Gastrocnemius medialis (tissue), 4 donors: ENCODE data around the gene NSUN2. TPM values are rescaled to one million over a fixed set of nuclear protein-coding genes. Genes with fewer than 3 reads are reported as not detected.

ENCODE experiments used
- ATAC-seq, 2 donors: fragments of 150-250 bp; one replicate each; pipeline ENCODE4 v1.9.1; 2016
- DNase-seq, 2 donors: peaks; one replicate each; pipeline ENCODE4 v3.0.0-alpha.2; 2019
- H3K27ac ChIP-seq, 4 donors: fragments of 200-600 bp; sonication (generic); 1 replicate in 1 of 4; 2 replicates in 3 of 4; pipeline ENCODE4 v1.5.1; 2016 to 2018; ENCODE audit warnings: mild to moderate bottlenecking in 2 of 4, moderate library complexity in 1 of 4
- H3K27me3 ChIP-seq, 3 donors: fragments of 200-600 bp; sonication (generic) in 2 of 3; 1 replicate in 1 of 3; 2 replicates in 2 of 3; pipeline versions ENCODE4 v1.5.1 to v1.6.0; 2016 to 2019; ENCODE audit warnings: mild to moderate bottlenecking in 1 of 3, moderate library complexity in 1 of 3
- H3K36me3 ChIP-seq, 2 donors: fragments of 200-600 bp; sonication (generic) in 1 of 2; one replicate each; pipeline ENCODE4 v1.5.1; 2017 to 2018
- H3K4me1 ChIP-seq, 2 donors: fragments of 200-600 bp; sonication (generic) in 1 of 2; one replicate each; pipeline ENCODE4 v1.5.1; 2016 to 2017; ENCODE audit warnings: mild to moderate bottlenecking in 2 of 2
- H3K4me3 ChIP-seq, 4 donors: fragments of 200-600 bp; sonication (generic) in 3 of 4; 1 replicate in 1 of 4; 2 replicates in 3 of 4; pipeline ENCODE4 v1.5.1; 2016 to 2019; ENCODE audit warnings: mild to moderate bottlenecking in 2 of 4
- H3K9me3 ChIP-seq, 3 donors: fragments of 200-600 bp; sonication (generic) in 2 of 3; 1 replicate in 1 of 3; 2 replicates in 2 of 3; pipeline ENCODE4 v1.5.1; 2016 to 2019
- POLR2A ChIP-seq, 2 donors: fragments of 450-650 bp; IDR thresholded peaks; one replicate each; pipeline ENCODE4 v1.6.1; 2017; ENCODE audit warnings: antibody characterized with exemption in 2 of 2, mild to moderate bottlenecking in 2 of 2, moderate library complexity in 2 of 2
- in situ Hi-C, 4 donors: fragments of 200-750 bp; cut with MboI; loops; one replicate each; pipeline versions ENCODE4 v1.15.0 to v1.8.0; 2017; ENCODE audit warnings: low sequenced_read_pairs in 4 of 4
- intact Hi-C: fragments of 100-400 bp; cut with DNase I; formaldehyde crosslinking; loops from one replicate; pipeline ENCODE4 v1.15.1; 2023; ENCODE audit warnings: low total_unique reads
- total RNA-seq, 4 donors: library from RNA; depleted of rRNA; stranded (reverse); fragments of >200 nt; gene quantifications; one replicate each; pipeline versions ENCODE4 v1.1.0 to v1.2.3, GENCODE V29; 2016
- TF ChIP-seq, protein P1 (sequence below), 5 experiments: fragments of 450-650 bp in 3 of 5; fragments of 200-600 bp in 2 of 5; sonication (generic) in 2 of 5; IDR thresholded peaks in 4 of 5; conservative IDR thresholded peaks in 1 of 5; 1 replicate in 4 of 5; 2 replicates in 1 of 5; pipeline ENCODE4 v1.5.1; 2016 to 2019; ENCODE audit warnings: antibody characterized with exemption in 5 of 5, mild to moderate bottlenecking in 3 of 5, moderate library complexity in 3 of 5

NSUN2 gene
- total RNA-seq, 4 donors from 2014 or later: 29.4 to 45.9 (median 38.0) TPM

GRCh38 chr5:6632324-6632887 is 438 bp downstream of the NSUN2 start:
- peak overlapping the region; percentile 84 to 95 (median 90) for H3K27ac ChIP-seq
- no peak for TF ChIP-seq POLR2A (IDR thresholded peaks at IDR 0.05)
- TF ChIP-seq, protein P1, sequence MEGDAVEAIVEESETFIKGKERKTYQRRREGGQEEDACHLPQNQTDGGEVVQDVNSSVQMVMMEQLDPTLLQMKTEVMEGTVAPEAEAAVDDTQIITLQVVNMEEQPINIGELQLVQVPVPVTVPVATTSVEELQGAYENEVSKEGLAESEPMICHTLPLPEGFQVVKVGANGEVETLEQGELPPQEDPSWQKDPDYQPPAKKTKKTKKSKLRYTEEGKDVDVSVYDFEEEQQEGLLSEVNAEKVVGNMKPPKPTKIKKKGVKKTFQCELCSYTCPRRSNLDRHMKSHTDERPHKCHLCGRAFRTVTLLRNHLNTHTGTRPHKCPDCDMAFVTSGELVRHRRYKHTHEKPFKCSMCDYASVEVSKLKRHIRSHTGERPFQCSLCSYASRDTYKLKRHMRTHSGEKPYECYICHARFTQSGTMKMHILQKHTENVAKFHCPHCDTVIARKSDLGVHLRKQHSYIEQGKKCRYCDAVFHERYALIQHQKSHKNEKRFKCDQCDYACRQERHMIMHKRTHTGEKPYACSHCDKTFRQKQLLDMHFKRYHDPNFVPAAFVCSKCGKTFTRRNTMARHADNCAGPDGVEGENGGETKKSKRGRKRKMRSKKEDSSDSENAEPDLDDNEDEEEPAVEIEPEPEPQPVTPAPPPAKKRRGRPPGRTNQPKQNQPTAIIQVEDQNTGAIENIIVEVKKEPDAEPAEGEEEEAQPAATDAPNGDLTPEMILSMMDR (IDR thresholded peaks at IDR 0.05 in 4 of 5, conservative IDR thresholded peaks at IDR 0.05 in 1 of 5): no peak
- intact Hi-C loops (loop anchor here (2.0 to 10.0 kb wide), 2 partner anchors 72 to 1138 kb away; no protein-coding TSS in a partner anchor), in situ Hi-C loops (loop anchor here in 2 of 4 donors (5.0 to 25.0 kb wide), 4 partner anchors 82 to 1230 kb away; partner anchors contain the start of genes CFAP90 (in 2 of the 2), FASTKD3 (in 2 of the 2), MTRR (in 2 of the 2) and TENT4A (in 1 of the 2))
- H3K9me3 ChIP-seq: no peaks in the 10 kb centered on the region
- peak overlapping the region; percentile 76 to 87 (median 85) for H3K4me3 ChIP-seq
- ATAC-seq (peak; percentile 27 to 44), DNase-seq (peak in 1 of 2 donors; percentile 23)
- H3K27me3 ChIP-seq: no peaks in the 10 kb centered on the region
- peaks cover 20 to 26% of the 10 kb centered on the region in 2 donors for H3K4me1 ChIP-seq
- peaks cover 0 to 33% of the 10 kb centered on the region in 2 donors for H3K36me3 ChIP-seq

DNA sequence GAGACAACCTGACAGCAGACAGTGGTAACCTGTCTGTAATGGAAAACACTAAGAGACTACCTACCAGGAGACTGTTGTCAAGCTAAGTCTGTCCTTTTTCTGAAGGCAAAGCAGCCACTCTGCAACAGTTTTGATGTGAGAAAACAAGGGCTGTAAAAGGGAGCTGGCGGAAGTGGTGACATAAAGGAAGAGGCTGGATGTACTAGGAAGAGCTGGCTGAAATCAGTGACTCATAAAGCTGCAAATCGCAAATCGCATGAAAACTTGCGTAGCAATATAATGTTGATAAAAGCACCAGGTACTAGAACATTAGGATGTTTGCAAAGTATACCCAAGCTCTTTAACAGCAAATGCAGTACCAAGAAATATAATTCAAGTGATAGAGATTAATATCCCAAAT is 1.4 kb downstream of the NSUN2 start:
- no peaks in the 10 kb centered on the region for H3K9me3 ChIP-seq
- H3K27ac ChIP-seq: no peak overlapping the region
- DNase-seq (no peak), ATAC-seq (no peak)
- H3K36me3 ChIP-seq: peaks cover 0 to 43% of the 10 kb centered on the region in 2 donors
- no peaks in the 10 kb centered on the region for H3K27me3 ChIP-seq
- in situ Hi-C loops (loop anchor here in 2 of 4 donors (5.0 to 25.0 kb wide), 4 partner anchors 83 to 1231 kb away; partner anchors contain the start of genes CFAP90 (in 2 of the 2), FASTKD3 (in 2 of the 2), MTRR (in 2 of the 2) and TENT4A (in 1 of the 2)), intact Hi-C loops (loop anchor here (10.0 kb wide), 1 partner anchor 1137 kb away; no protein-coding TSS in a partner anchor)
- TF ChIP-seq POLR2A (IDR thresholded peaks at IDR 0.05): no peak
- TF ChIP-seq, protein P1 (IDR thresholded peaks at IDR 0.05 in 4 of 5, conservative IDR thresholded peaks at IDR 0.05 in 1 of 5): no peak
- H3K4me1 ChIP-seq: peaks cover 20 to 26% of the 10 kb centered on the region in 2 donors
- H3K4me3 ChIP-seq: peak overlapping the region; percentile 76 to 87 (median 85)

DNA sequence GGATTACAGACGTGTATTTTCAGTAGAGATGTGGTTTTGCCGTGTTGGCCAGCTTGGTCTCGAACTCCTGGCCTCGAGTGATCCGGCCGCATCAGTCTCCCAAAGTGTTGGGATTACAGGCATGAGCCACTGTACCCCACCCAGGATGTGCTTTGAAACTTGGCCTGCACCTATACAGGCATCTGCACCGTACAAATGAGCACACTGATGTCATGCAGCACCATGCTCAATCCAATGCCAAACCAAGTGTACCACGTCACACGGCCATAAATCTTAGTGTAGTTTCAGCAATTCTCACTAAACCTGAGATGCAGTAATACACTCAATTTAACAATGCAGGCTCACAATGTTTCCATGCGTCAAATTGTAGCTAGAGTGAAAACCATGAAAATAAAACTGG is 6.3 kb downstream of the NSUN2 start:
- no peaks in the 10 kb centered on the region for H3K27me3 ChIP-seq
- in situ Hi-C loops: loop anchor here (10.0 to 25.0 kb wide), 2 partner anchors 108 to 1236 kb away; partner anchors contain the start of genes CFAP90 (in 2 of the 4), FASTKD3 (in 2 of the 4) and MTRR (in 2 of the 4)
- no peak for ATAC-seq
- H3K27ac ChIP-seq: no peak overlapping the region
- H3K36me3 ChIP-seq: peaks cover 0 to 85% of the 10 kb centered on the region in 2 donors
- intact Hi-C loops: no loop called here
- TF ChIP-seq POLR2A (IDR thresholded peaks at IDR 0.05): no peak
- TF ChIP-seq, protein P1 (IDR thresholded peaks at IDR 0.05 in 4 of 5, conservative IDR thresholded peaks at IDR 0.05 in 1 of 5): no peak
- DNase-seq: no peak
- H3K4me3 ChIP-seq: no peak overlapping the region
- H3K9me3 ChIP-seq: no peaks in the 10 kb centered on the region
- peaks cover 3 to 4% of the 10 kb centered on the region in 2 donors for H3K4me1 ChIP-seq

DNA sequence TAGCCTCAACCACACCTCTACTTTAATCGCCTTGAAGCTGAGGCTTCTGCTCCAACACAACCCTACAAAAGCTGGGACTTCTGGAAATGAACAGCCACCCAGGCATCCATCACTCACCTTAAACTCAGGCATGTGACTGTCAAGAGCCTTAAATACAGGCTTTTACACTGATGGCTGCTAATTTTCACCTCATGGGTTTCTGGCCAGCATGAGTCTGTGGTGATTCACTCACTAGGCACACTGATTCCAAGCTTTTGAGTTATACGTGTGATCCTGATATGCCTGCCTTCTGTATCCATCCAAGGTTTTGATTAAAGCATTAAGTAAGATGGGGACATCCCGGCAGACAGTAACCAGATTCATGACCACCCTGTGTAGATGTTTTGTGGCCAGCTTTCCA is 8.9 kb downstream of the NSUN2 start:
- intact Hi-C loops: no loop called here
- H3K27me3 ChIP-seq: no peaks in the 10 kb centered on the region
- ATAC-seq (no peak), DNase-seq (no peak)
- no peaks in the 10 kb centered on the region for H3K4me1 ChIP-seq
- H3K9me3 ChIP-seq: no peaks in the 10 kb centered on the region
- in situ Hi-C loops: loop anchor here in 2 of 4 donors (10.0 kb wide), 1 partner anchor 111 kb away; no protein-coding TSS in a partner anchor
- H3K4me3 ChIP-seq: no peak overlapping the region
- no peak overlapping the region for H3K27ac ChIP-seq
- TF ChIP-seq POLR2A (IDR thresholded peaks at IDR 0.05): no peak
- TF ChIP-seq, protein P1 (IDR thresholded peaks at IDR 0.05 in 4 of 5, conservative IDR thresholded peaks at IDR 0.05 in 1 of 5): no peak
- peaks cover 4 to 87% of the 10 kb centered on the region in 2 donors for H3K36me3 ChIP-seq
